Measurements from ENCODE around the gene DEGS2.
A peak's percentile ranks its signal among the peaks of the same experiment; 100 is the strongest.
"Not testable (repeated sequence)": the region's sequence is repeated elsewhere in the genome, so short reads cannot be mapped to it uniquely, and the experiment has no call there.

The DEGS2 gene

GRCh38 chr14:100158566-100159093 is 815 bp downstream of the DEGS2 start:
- TF ChIP-seq CTCF (IDR thresholded peaks at IDR 0.05; ENCODE audit: low read depth, low read length), result no peak
- no peak for DNase-seq (ENCODE audit: extremely low read depth, low read depth)

- not testable (repeated sequence) for DNase-seq (ENCODE audit: extremely low read depth, low read depth)
These were observed 1.8 kb downstream of the DEGS2 start for GRCh38 chr14:100157548-100158232.

- no peak for TF ChIP-seq CTCF (IDR thresholded peaks at IDR 0.05; ENCODE audit: low read depth, low read length)
- no peak for DNase-seq (ENCODE audit: extremely low read depth, low read depth)
These were observed 2.7 kb downstream of the DEGS2 start for GRCh38 chr14:100156776-100157175.

- no peak for TF ChIP-seq CTCF (IDR thresholded peaks at IDR 0.05; ENCODE audit: low read depth, low read length)
- DNase-seq (ENCODE audit: extremely low read depth, low read depth), result no peak
These were observed 3.5 kb downstream of the DEGS2 start for GRCh38 chr14:100155756-100156616.

GRCh38 chr14:100155049-100155621 is 4.3 kb downstream of the DEGS2 start:
- DNase-seq (ENCODE audit: extremely low read depth, low read depth), result no peak
- TF ChIP-seq CTCF (IDR thresholded peaks at IDR 0.05; ENCODE audit: low read depth, low read length), result peak; percentile 53

GRCh38 chr14:100153560-100153959 is 5.9 kb downstream of the DEGS2 start:
- no peak for TF ChIP-seq CTCF (IDR thresholded peaks at IDR 0.05; ENCODE audit: low read depth, low read length)

GRCh38 chr14:100152091-100152490 is 7.4 kb downstream of the DEGS2 start:
- no peak for TF ChIP-seq CTCF (IDR thresholded peaks at IDR 0.05; ENCODE audit: low read depth, low read length)
- DNase-seq (ENCODE audit: extremely low read depth, low read depth), result no peak

More at GRCh38 chr14:100153560-100153959, 5.9 kb downstream of the DEGS2 start:
- DNase-seq (ENCODE audit: extremely low read depth, low read depth), result no peak

Measured in AG09319 (cell line).